Memory B cell (primary cell): ENCODE data around the gene BUB1B.

ENCODE experiments used
- ATAC-seq: fragments of 150-1000 bp; cut with Tn5 transposase; 2 replicates; pipeline ENCODE4 v1.10.0; 2021; ENCODE audit warnings: low read depth, mild to moderate bottlenecking, moderate library complexity
- DNase-seq, 2 donors: peaks; one replicate each; pipeline ENCODE4 v3.0.0; 2022; ENCODE audit warnings: low spot score in 2 of 2
- H3K27ac Mint-ChIP-seq: one replicate; pipeline ENCODE4 v1.8.0; 2022; ENCODE audit warnings: mild to moderate bottlenecking, moderate library complexity, mixed read lengths
- H3K27me3 Mint-ChIP-seq: one replicate; pipeline ENCODE4 v1.8.0; 2022; ENCODE audit warnings: mixed read lengths
- H3K36me3 Mint-ChIP-seq: one replicate; pipeline ENCODE4 v1.8.0; 2022; ENCODE audit warnings: mild to moderate bottlenecking, mixed read lengths
- H3K4me1 Mint-ChIP-seq: one replicate; pipeline ENCODE4 v1.8.0; 2022; ENCODE audit warnings: mixed read lengths
- H3K4me3 Mint-ChIP-seq: one replicate; pipeline ENCODE4 v1.8.0; 2022; ENCODE audit warnings: mild to moderate bottlenecking, moderate library complexity, mixed read lengths
- H3K9me3 Mint-ChIP-seq: one replicate; pipeline ENCODE4 v1.8.0; 2022; ENCODE audit warnings: mixed read lengths

BUB1B gene

DNA sequence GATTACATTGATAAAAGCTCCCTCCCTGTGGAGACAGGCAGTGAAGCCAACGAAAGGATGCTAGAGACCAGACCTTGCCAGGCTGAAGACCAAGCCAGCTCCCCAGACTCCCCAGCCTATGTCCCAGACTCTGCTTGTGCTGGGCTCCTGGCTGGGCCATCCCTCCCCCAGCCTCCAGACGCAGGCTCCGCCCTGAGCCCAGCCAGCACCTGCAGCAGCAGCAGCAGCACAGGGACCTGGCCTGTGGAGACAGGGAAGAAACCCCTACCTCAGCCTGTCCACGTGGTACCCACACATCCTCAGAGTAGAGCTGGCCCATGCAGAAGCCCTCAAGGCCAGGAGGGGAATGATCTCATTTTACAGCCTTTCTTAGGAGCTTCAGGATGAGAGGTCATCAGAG is 108.7 kb downstream of the BUB1B start:
- Mint-ChIP-seq H3K27me3 (peaks cover 2% of the 10 kb centered on the region), H3K27ac (no peak overlapping the region), H3K9me3 (no peaks in the 10 kb centered on the region), H3K36me3 (no peaks in the 10 kb centered on the region), H3K4me1 (peaks cover 1% of the 10 kb centered on the region), H3K4me3 (no peak overlapping the region)
- DNase-seq (no peak), ATAC-seq (no peak)

DNA sequence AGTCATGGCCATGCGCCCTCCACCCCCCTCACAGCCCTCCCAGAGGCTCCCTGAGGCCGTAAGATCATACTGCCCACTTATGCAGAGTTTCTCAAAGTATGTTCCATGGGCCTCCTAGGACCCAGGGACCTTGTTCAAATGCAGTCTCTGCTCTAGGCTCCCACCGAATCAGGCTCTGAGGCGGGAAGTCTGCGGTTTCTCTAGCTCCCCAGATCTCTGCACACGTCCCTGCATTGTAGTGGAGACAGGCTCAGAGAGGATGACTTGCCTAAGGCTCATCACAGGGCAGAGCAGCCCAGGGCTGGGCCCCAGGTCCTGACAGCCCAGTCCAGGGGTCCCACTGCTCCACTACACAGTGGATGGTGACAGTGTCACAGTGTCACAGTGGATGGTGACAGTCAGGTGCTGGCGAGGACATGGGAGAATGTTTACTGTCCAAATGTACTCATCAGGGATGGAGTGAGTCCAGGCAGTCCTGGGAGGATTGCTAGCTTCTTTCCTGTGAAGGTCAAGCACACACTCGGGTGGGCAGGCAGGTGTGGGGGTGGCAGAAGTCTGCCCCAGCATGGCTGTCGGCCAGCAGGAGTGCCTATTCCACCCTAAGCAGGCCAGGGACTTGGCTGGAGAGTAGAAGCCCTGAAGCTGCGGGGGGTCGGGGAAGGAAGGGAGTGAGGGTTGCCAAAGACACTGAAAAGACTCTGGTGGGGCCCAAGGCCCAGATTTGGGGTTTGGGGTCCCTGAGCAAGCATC is 109.6 kb downstream of the BUB1B start:
- H3K4me3 Mint-ChIP-seq = no peak overlapping the region
- H3K4me1 Mint-ChIP-seq = peaks cover 4% of the 10 kb centered on the region
- no peaks in the 10 kb centered on the region for H3K36me3 Mint-ChIP-seq
- peaks cover 2% of the 10 kb centered on the region for H3K27me3 Mint-ChIP-seq
- H3K27ac Mint-ChIP-seq = no peak overlapping the region
- ATAC-seq (no peak), DNase-seq (no peak)
- H3K9me3 Mint-ChIP-seq = no peaks in the 10 kb centered on the region
